Liver (tissue), 9 donors: ENCODE measurements around the gene SH3D19. TPM values are rescaled to one million over a fixed set of nuclear protein-coding genes. Genes with fewer than 3 reads are reported as not detected.
A peak's percentile ranks its signal among the peaks of the same experiment; 100 is the strongest.

Experiments
- DNase-seq: peaks from one replicate; pipeline ENCODE4 v3.0.0-alpha.2; 2017; ENCODE audit warnings: low spot score
- H3K27ac ChIP-seq, 2 donors: one replicate each; pipeline ENCODE4 v1.7.0; 2013; ENCODE audit warnings: inconsistent platforms in 2 of 2, low read length in 2 of 2, control low read depth in 1 of 2, low read depth in 1 of 2, mild to moderate bottlenecking in 1 of 2
- H3K27me3 ChIP-seq, 4 donors: one replicate each; pipeline versions ENCODE4 v1.6.1 to v1.7.0; 2013; ENCODE audit warnings: low read length in 3 of 4, inconsistent platforms in 1 of 4, mild to moderate bottlenecking in 1 of 4, moderate library complexity in 1 of 4; ENCODE audit not compliant: control insufficient read depth in 4 of 4, insufficient read depth in 4 of 4
- H3K36me3 ChIP-seq, 4 donors: one replicate each; pipeline versions ENCODE4 v1.6.1 to v1.7.0; 2013; ENCODE audit warnings: low read length in 3 of 4, mild to moderate bottlenecking in 3 of 4, low read depth in 1 of 4, moderate library complexity in 1 of 4; ENCODE audit not compliant: control insufficient read depth in 4 of 4, insufficient read depth in 3 of 4
- H3K4me1 ChIP-seq, 4 donors: one replicate each; pipeline versions ENCODE4 v1.6.1 to v1.7.0; 2013; ENCODE audit warnings: low read length in 3 of 4, mild to moderate bottlenecking in 3 of 4, moderate library complexity in 1 of 4; ENCODE audit not compliant: control insufficient read depth in 4 of 4, insufficient read depth in 4 of 4
- H3K4me3 ChIP-seq, 3 donors: one replicate each; pipeline versions ENCODE4 v1.6.1 to v1.7.0; 2013; ENCODE audit warnings: low read length in 3 of 3, control low read depth in 1 of 3, low read depth in 1 of 3, mild to moderate bottlenecking in 1 of 3
- H3K9ac ChIP-seq, 2 donors: one replicate each; pipeline ENCODE4 v1.7.0; 2013; ENCODE audit warnings: low read length in 2 of 2, mild to moderate bottlenecking in 2 of 2, moderate library complexity in 2 of 2, control low read depth in 1 of 2, low read depth in 1 of 2
- H3K9me3 ChIP-seq, 4 donors: one replicate each; pipeline versions ENCODE4 v1.6.1 to v1.7.0; 2013; ENCODE audit warnings: low read length in 3 of 4; ENCODE audit not compliant: control insufficient read depth in 4 of 4
- EGR1 ChIP-seq, 2 donors: IDR thresholded peaks; 2 replicates each; pipeline ENCODE4 v1.6.1; 2016 to 2018; ENCODE audit warnings: antibody characterized with exemption in 2 of 2, low read depth in 2 of 2
- FOXA1 ChIP-seq: IDR thresholded peaks from 2 replicates; pipeline ENCODE4 v1.6.1; 2016; ENCODE audit warnings: antibody characterized with exemption
- FOXA2 ChIP-seq: IDR thresholded peaks from 2 replicates; pipeline ENCODE4 v1.6.1; 2016; ENCODE audit warnings: antibody characterized with exemption
- GABPA ChIP-seq, 2 donors: IDR thresholded peaks in 1 of 2; conservative IDR thresholded peaks in 1 of 2; 2 replicates each; pipeline ENCODE4 v1.6.1; 2016; ENCODE audit warnings: antibody characterized with exemption in 2 of 2, mild to moderate bottlenecking in 1 of 2, moderate library complexity in 1 of 2
- HNF4A ChIP-seq, 2 donors: conservative IDR thresholded peaks; 2 replicates each; pipeline ENCODE4 v1.6.1; 2016; ENCODE audit warnings: antibody characterized with exemption in 2 of 2, mild to moderate bottlenecking in 2 of 2
- JUND ChIP-seq, 2 donors: IDR thresholded peaks; 2 replicates each; pipeline ENCODE4 v1.6.1; 2016; ENCODE audit warnings: antibody characterized with exemption in 2 of 2
- NR2F2 ChIP-seq: IDR thresholded peaks from 2 replicates; pipeline ENCODE4 v1.6.1; 2016; ENCODE audit warnings: antibody characterized with exemption
- RAD21 ChIP-seq, 2 donors: IDR thresholded peaks; 2 replicates each; pipeline ENCODE4 v1.6.1; 2016; ENCODE audit warnings: antibody characterized with exemption in 2 of 2, mild to moderate bottlenecking in 2 of 2
- RXRA ChIP-seq, 2 donors: IDR thresholded peaks; 2 replicates each; pipeline ENCODE4 v1.6.1; 2017 to 2018; ENCODE audit warnings: antibody characterized with exemption in 2 of 2, mild to moderate bottlenecking in 1 of 2
- TAF1 ChIP-seq: conservative IDR thresholded peaks from 2 replicates; pipeline ENCODE4 v1.6.1; 2016; ENCODE audit warnings: antibody characterized with exemption, mild to moderate bottlenecking
- YY1 ChIP-seq: IDR thresholded peaks from 2 replicates; pipeline ENCODE4 v1.6.1; 2016; ENCODE audit warnings: antibody characterized with exemption, mild to moderate bottlenecking
- WGBS: extraction: QIAGEN DNeasy Blood & Tissue Kit; methylation state at CpG from one replicate; pipeline ENCODE4 v1.1.7; 2013; 5-methylcytosine and 5-hydroxymethylcytosine counted together
- polyA plus RNA-seq, 2 donors: library from polyadenylated mRNA; stranded (reverse) in 1 of 2; unstranded in 1 of 2; fragments of 200-250 nt in 1 of 2; fragments of >200 nt in 1 of 2; fragmentation: Nextera tagmentation in 1 of 2; extraction: Ambion mirVana in 1 of 2; gene quantifications; one replicate each; pipeline versions ENCODE4 v1.2.1 to v1.2.3, GENCODE V29; 2013 to 2015
- total RNA-seq, 2 donors: library from RNA; depleted of rRNA; stranded (reverse); fragments of >200 nt; gene quantifications; one replicate each; pipeline ENCODE4 v1.2.3, GENCODE V29; 2014
- TF ChIP-seq, protein P1 (sequence below): IDR thresholded peaks from 2 replicates; pipeline ENCODE4 v1.6.1; 2016; ENCODE audit warnings: antibody characterized with exemption
- TF ChIP-seq, protein P2 (sequence below): IDR thresholded peaks from 2 replicates; pipeline ENCODE4 v1.6.1; 2016; ENCODE audit warnings: antibody characterized with exemption, mild to moderate bottlenecking
- TF ChIP-seq, protein P3 (sequence below): fragments of 150-350 bp; IDR thresholded peaks from 2 replicates; pipeline ENCODE4 v1.5.1; 2017; ENCODE audit warnings: improper control_type of control experiment, low read depth, low read length; ENCODE audit not compliant: missing input control
- donor health status: healthy.
- donor health status: healthy.
- donor health status: healthy.
- donor health status: healthy.
- donor health status: healthy.

Gene SH3D19
- total and polyA plus RNA-seq, 4 donors, result 11.0 to 22.2 (median 17.1) TPM

DNA sequence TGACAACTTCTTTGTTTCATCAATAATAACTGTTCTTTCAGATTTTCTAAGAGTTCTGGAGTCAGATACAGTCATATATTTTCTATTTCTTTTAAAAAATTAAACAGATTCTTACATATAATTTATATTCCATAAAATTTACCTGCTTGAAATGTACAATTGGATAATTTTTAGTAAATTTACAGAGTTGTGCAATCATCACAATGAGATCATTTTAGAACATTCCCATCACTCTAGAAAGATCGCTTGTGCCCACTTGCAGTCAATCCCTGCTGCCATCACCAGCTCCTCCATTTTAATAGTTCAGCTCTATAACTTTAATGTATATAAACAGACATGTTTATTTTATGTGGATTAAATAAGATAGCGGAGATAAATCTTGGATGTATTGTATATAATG is 78.0 kb downstream of the SH3D19 start:
- Histone ChIP-seq H3K27ac (no peak overlapping the region), H3K36me3 (no peaks in the 10 kb centered on the region), H3K9ac (no peak overlapping the region), H3K4me3 (no peak overlapping the region), H3K27me3 (no peaks in the 10 kb centered on the region), H3K9me3 (no peaks in the 10 kb centered on the region), H3K4me1 (peaks cover 3 to 23% (median 14%) of the 10 kb centered on the region in 4 donors)
- 92% methylated on average over 2 of the region's 2 CpGs for WGBS
- DNase-seq, result no peak
- TF ChIP-seq, protein P1, sequence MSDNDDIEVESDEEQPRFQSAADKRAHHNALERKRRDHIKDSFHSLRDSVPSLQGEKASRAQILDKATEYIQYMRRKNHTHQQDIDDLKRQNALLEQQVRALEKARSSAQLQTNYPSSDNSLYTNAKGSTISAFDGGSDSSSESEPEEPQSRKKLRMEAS, result no peak
- no peak for TF ChIP-seq YY1
- TF ChIP-seq EGR1 (IDR thresholded peaks at IDR 0.05; ENCODE audit: low read depth in 2 of 2), result no peak
- TF ChIP-seq FOXA2, result no peak
- TF ChIP-seq RAD21 (IDR thresholded peaks at IDR 0.05), result no peak
- TF ChIP-seq, protein P2, sequence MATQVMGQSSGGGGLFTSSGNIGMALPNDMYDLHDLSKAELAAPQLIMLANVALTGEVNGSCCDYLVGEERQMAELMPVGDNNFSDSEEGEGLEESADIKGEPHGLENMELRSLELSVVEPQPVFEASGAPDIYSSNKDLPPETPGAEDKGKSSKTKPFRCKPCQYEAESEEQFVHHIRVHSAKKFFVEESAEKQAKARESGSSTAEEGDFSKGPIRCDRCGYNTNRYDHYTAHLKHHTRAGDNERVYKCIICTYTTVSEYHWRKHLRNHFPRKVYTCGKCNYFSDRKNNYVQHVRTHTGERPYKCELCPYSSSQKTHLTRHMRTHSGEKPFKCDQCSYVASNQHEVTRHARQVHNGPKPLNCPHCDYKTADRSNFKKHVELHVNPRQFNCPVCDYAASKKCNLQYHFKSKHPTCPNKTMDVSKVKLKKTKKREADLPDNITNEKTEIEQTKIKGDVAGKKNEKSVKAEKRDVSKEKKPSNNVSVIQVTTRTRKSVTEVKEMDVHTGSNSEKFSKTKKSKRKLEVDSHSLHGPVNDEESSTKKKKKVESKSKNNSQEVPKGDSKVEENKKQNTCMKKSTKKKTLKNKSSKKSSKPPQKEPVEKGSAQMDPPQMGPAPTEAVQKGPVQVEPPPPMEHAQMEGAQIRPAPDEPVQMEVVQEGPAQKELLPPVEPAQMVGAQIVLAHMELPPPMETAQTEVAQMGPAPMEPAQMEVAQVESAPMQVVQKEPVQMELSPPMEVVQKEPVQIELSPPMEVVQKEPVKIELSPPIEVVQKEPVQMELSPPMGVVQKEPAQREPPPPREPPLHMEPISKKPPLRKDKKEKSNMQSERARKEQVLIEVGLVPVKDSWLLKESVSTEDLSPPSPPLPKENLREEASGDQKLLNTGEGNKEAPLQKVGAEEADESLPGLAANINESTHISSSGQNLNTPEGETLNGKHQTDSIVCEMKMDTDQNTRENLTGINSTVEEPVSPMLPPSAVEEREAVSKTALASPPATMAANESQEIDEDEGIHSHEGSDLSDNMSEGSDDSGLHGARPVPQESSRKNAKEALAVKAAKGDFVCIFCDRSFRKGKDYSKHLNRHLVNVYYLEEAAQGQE, result no peak

DNA sequence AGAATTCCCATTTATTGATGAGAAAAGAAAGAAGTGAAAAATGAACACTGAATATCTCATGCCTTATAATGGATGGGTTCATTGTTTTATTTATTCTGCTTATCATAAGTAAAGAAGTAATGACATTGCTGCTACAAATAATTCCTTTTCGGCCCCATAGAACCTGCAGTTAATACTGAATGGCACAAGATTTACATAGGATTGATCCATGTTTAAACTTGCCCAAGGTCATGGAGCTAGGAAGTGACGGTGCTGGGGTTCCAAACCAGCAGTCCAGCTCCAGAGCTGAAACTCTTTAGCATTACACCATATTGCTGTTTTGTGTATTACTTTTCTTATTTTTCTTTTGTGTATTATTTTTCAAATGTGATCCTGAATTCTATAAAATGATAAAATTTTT is 78.7 kb downstream of the SH3D19 start:
- Histone ChIP-seq H3K4me1 (peaks cover 3 to 16% (median 8%) of the 10 kb centered on the region in 4 donors), H3K9ac (no peak overlapping the region), H3K9me3 (no peaks in the 10 kb centered on the region), H3K36me3 (no peaks in the 10 kb centered on the region), H3K27ac (no peak overlapping the region), H3K4me3 (no peak overlapping the region), H3K27me3 (no peaks in the 10 kb centered on the region)
- DNase-seq, result no peak
- 38% methylated on average over 2 of the region's 2 CpGs for WGBS
- TF ChIP-seq GABPA (IDR thresholded peaks at IDR 0.05 in 1 of 2, conservative IDR thresholded peaks at IDR 0.05 in 1 of 2), result no peak
- no peak for TF ChIP-seq FOXA1
- TF ChIP-seq RXRA (IDR thresholded peaks at IDR 0.05), result peak; percentile 29 to 41
- TF ChIP-seq JUND (IDR thresholded peaks at IDR 0.05), result no peak
- peak; percentile 22 for TF ChIP-seq YY1
- no peak for TF ChIP-seq NR2F2
- peak; percentile 45 to 58 for TF ChIP-seq HNF4A (conservative IDR thresholded peaks at IDR 0.05)
- TF ChIP-seq, protein P1, result no peak
- TF ChIP-seq TAF1, result no peak
- TF ChIP-seq, protein P2, result peak; percentile 16
- TF ChIP-seq, protein P3, sequence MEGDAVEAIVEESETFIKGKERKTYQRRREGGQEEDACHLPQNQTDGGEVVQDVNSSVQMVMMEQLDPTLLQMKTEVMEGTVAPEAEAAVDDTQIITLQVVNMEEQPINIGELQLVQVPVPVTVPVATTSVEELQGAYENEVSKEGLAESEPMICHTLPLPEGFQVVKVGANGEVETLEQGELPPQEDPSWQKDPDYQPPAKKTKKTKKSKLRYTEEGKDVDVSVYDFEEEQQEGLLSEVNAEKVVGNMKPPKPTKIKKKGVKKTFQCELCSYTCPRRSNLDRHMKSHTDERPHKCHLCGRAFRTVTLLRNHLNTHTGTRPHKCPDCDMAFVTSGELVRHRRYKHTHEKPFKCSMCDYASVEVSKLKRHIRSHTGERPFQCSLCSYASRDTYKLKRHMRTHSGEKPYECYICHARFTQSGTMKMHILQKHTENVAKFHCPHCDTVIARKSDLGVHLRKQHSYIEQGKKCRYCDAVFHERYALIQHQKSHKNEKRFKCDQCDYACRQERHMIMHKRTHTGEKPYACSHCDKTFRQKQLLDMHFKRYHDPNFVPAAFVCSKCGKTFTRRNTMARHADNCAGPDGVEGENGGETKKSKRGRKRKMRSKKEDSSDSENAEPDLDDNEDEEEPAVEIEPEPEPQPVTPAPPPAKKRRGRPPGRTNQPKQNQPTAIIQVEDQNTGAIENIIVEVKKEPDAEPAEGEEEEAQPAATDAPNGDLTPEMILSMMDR, result no peak
- no peak for TF ChIP-seq FOXA2
